ENCODE results near the gene FER.
A peak's percentile ranks its signal among the peaks of the same experiment; 100 is the strongest.
"Not testable (repeated sequence)": the region's sequence is repeated elsewhere in the genome, so short reads cannot be mapped to it uniquely, and the experiment has no call there.

FER gene

DNA sequence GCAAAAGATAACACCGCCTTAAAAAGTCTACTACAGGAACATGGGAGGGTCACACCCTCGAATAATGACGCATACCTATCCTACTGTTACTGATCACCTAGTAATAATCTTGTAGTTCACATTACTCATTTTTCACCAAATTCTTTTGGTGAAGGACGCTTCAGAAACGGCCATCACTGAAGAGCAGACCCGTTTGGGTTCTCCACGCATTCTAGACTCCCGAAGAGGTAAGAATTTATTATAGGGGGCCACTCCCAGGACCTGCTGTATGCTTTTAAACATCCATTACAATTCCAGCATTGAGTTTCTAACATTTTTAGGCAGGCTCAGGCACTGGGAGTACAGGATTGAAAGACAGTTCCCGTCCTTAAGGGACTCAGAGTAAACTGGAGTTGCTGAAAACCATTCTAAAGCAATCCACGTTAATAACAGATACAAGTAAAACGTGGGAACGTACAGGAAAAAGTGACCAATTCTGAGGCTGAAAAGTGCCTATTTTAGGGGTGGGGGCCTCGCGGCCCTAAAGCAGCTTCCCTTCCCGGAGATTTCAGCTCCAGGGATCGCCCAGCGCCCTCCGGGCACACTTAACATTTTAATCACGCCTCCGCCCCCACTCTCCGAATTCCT is at the start of gene FER:
Gene FER, plus strand, starts transcription at position 124 of the 627 bp plus-strand sequence. CDS start 50,286 bp downstream, outside the sequence.
- peak; percentile 44 for DNase-seq (ENCODE audit: low spot score)

DNA sequence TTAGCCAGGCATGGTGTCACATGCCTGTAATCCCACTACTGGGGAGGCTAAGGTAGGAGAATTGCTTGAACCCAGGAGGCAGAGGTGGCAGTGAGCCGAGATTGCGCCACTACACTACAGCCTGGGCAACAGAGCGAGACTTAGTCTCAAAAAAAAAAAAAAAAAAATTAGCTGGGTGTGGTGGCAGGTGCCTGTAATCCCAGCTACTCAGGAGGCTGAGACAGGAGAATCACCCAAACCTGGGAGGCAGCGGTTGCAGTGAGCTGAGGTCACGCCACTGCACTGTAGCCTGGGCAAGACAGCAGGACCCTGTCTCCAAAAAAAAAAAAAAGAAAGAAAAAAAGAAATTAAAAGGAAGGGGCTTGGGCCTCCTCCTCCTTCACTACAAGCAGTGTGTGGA is 47.3 kb upstream of the FER start:
- not testable (repeated sequence) for DNase-seq (ENCODE audit: low spot score)

DNA sequence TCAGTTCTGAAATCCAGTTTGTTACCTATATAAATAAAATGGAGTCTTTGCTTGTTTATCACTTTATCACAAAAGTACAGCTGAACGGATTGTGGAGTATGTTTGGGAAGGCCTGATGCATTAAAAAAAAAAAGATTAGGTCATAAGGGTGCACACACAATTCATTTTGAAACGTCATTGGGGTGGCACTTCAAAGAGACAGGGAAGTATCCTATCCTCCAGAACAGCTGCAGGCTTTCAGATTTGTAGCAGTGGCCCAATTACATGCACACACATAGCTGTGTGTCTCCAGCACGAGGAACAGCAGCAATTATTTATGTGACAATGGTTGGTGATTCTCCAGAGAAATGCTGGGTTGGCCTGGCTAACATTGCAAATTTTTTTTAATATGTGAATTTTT is 46.8 kb upstream of the FER start:
- no peak for DNase-seq (ENCODE audit: low spot score)

DNA sequence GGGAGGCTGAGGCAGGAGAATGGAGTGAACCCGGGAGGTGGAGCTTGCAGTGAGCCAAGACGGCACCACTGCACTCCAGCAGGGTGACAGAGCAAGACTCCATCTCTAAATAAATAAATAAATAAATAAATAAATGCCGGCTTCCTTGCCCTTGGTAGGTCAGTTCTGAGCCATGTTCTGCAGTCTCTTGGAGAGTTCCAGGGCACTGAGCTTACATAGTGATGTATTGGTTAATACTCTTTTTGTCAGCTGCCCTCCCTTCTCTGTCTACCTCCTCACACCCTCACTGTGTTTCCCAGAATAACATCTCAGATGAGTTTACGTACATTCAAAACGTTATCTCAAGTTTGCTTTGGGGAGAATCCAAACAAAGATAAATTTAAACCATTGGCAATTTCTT is 45.2 kb upstream of the FER start:
- DNase-seq (ENCODE audit: low spot score) = no peak

DNA sequence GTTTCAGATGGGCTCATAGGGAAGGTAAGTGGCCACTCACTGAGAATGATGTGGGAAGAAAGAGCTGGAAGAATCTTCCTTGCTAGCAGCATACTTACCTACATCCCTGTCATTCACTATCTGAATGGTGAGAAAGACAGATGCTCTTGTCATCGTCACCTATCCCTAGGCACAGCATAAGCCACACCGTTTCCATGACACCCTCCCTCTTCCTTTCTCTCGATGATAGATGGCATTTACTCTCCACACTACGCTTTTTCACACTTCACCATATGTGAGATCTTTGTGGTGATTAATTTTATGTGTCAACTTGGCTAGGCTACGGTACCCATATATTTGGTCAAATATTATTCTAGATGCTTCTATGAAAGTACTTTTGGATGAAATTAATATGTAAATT is 44.4 kb upstream of the FER start:
- no peak for DNase-seq (ENCODE audit: low spot score)

DNA sequence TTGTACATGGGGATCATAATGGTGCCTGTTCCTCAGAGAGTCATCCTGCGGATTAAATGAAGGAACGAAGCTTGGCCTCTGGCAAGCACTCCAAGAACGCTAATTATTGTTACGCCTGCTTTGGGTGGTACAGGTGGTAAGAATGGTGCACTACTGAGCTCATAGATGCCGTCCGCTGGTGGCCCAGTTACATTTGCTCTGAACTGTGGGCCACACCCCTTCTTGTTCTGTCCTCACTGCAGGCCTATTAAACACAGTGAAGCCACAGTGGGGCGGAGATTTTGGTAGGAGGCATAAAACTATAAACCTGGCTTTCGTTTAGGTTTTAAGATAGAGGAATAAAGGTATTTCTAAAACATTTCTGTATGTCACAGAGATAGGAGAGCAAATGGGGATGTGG is 40.6 kb upstream of the FER start:
- DNase-seq (ENCODE audit: low spot score) = no peak

DNA sequence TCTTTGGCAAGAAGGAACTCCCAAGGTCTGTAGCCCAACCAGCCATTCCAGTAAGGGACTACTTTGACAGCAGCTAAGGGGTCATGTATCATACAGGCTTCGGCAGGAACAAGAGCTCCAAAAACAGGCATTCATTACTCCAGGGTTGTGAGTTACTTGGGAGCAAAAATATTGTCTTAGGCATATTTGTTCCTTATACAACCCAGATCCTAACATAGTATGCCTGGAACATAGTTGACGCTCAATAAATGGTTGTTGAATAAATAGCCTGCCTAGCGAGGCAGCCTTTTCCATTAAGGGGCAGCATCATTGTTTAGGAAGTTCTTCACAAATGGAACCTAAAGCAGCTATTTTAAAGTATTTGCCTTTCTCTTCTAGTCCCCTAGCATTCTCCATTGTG is 35.8 kb upstream of the FER start:
- DNase-seq (ENCODE audit: low spot score) = no peak

DNA sequence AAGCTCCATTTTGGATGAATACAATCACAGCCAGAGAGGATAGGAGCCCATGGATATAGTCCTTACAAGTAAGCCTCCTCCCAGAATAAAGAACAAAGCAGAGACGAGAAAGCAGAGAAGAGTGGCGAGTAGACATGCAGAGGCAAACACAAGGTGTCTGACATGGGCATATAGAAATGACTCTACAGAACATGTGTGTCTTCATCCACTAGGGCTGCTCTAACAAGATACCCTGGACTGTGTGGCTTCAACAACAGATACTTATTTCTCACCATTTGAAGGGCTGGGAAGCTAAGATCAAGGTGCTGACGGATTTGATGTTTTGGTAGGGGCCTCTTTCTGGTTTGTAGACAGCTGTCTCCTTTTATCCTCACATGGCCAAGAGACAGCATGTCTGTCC is 32.3 kb upstream of the FER start:
- DNase-seq (ENCODE audit: low spot score) = no peak

DNA sequence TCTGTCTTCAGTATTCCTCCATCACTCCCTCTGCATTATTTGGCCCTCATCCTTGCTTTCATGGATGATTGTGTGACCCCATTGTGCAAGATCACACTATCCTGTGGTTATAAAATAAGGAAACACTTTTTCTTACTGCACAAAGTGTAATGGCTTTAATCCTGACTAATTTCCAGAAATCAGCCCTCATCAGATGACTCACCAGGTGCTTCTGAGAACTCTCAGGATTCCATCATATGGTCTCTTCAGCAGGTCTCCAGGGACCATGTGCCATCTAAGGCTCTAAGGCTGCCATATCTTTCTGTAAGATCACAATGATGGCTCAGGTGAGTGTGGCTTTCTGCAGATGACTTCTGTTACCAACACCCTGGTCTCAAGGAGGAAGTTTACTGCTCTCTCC is 27.3 kb upstream of the FER start:
- no peak for DNase-seq (ENCODE audit: low spot score)

DNA sequence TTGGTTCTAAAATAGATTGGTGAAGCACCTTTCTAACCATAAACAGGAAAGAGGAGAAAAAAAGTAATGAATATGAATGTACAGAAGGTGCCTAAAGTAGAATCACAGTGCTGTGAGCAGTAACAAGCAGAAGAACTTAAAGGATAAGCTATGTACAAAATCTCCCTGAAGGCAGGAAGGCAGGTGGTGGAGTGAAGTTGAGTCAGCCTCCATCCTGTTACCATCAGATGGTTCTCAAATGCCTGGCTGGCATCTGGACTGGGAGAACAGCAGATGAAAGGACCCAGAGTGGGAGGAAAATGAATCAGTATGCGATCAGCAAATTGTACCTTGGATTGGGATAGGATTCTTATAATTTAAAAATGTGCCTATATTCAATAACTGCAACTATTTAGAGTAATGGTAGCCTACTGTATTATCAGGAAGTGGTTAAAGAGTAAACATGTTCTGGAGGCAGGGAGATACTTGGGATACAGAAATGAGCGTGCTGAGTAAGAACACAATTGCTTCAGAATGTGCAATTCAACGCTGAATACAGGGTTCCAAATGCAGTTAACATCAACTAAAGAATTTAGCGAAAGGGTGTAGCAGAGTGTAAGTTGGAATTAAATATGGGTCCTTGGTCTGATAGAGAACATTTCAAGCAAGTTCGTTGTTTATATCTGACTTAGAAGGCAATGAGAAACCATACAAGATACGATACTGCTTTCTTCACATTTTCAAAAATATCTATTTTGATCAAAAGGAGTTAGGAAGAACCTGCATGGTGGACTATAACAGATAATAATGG is 21.1 kb upstream of the FER start:
- peak; percentile 22 for DNase-seq (ENCODE audit: low spot score)

DNA sequence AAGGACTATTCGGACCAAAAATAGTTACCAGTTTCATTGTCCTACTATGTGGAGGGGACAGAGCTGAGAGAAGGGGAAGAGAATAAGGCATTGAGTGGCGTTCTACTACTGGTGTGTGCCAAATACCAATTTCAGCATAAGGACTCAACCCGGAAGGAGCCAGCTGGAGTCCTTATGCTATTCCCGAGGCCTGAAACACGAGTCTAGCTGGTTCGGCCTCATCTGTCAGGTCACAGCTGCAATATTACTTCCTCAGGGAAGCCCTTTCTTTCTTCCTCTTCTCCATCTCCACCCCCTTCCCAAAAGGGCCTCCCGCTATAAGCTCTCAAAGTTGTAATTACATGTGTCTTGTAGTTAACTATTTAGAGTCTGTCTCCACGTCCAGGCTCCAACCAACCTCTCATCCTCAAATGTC is 20.5 kb upstream of the FER start:
- DNase-seq (ENCODE audit: low spot score) = no peak

DNA sequence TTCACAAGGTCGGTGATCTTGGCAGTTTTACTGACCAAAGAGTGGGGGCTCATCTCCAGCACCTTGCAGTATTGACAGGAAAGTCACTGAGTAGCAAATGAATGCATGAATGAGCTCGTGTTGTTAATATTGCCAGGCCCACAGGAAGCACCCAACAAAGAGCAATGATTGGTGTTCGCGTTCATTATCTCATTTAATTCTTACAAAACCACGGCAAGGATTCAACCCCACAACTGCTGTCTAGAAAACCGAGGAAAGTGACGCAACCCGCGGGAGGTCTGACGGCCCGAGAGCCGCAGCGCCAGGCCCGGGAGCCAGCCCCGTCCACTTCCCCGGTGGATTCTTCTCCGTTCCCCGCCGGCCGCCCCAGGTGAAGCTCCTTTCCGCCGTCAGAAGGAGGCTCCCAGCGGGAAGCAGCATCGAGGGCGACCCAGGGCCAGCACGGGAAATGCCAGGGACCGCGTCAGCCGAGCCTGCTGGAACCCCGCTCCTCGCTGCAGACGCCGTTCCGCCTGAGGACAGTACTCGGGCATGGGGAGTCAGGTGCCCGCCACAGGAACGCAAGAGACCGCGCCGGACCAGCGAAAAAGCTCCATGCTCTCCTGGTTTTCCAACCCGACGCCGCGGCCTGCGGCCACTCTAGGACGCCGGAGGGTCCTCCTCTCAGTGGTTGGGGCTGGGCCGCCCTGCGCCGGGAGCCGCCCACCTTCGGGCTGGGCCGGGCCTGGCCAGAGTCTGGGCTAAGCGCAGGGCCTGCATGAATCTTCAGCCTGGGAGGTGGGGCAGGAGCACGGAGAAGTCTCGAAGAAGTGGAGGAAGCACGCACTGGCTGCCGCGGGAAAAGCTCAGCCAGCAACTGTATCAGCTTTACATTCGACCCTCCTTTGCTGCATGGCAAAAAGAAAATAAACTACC is 19.8 kb upstream of the FER start:
- peak; percentile 69 for DNase-seq (ENCODE audit: low spot score)

DNA sequence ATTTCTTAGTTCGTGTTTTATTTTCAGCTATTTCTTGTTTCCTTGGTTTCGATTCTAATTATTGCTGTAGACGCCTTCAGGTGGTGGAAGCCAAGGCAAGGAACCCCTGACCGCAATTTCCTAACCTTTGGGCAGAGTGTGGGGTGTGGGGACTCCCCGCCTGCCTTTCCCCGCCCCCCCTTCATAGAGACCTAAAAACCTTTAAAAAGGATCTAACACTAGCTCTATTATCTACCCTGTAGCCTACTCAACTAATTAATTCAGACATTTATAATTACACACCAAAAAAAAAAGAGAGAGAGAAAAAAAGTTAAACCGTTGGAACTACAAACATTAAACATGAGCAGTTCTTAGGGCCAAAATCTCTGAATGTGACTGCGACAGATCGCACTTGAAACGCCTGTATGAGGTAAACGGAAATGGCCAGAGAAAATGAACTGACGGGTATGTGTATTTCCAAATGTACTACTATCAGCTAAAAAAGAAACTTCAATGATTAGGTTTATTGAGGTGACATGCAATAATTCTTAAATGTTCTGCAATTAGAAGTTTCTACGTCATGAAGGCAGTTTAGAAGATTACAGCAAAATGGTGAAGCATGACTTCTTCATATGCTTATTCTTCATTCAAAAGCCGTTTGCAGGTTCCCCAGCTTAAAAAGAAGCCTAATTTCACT is 19.0 kb upstream of the FER start:
- DNase-seq (ENCODE audit: low spot score) = no peak

DNA sequence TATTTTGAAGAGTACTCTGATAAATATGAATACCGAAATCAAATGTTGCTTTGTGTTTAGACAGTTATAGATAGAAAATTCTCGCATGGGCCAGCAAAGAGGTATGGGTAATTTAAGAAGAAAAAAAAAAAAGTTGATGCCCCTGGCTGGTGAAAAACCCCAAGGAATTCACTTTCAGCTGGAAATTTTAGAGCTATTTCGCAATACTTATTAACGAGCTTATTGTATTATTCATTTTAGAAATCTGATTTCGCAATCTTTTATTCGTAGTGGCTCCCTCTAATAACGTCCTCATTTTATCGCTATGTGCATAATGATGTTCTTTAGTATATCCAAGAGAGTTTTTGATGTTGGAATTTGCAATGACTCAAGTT is 18.5 kb upstream of the FER start:
- DNase-seq (ENCODE audit: low spot score) = no peak

DNA sequence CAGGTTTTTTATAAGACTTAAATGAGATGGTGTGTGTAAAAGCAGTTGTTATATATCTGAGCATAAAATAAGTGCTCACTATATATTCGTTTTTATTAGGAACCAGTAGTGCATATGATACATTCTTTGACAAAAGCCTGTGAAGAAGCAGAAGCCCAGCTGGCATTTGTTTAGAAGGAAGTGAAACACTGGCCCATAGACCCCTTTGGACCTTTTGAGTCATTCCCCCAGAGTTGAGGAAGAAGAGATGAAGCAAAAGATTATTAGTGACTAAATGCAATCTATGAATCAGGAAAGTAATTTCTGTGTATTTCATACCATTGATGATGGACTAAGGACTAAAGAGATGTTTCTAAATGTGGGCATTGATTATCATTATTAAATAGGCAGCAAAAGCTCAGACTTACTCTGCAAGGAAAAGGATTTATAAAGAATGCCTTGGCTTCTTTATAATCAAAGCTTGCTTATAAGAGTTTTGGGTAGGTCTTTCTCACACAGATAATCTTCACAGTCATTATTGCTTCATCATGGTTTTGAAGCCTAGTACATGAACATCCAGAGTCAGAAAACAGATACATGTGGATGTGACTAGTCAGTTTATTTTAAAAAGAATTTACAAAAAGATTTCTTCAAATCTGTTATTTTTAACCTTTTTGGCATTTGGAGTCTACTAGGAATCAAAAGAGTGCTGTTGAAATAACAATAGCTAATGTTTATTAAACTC is 16.9 kb upstream of the FER start:
- DNase-seq (ENCODE audit: low spot score) = no peak

DNA sequence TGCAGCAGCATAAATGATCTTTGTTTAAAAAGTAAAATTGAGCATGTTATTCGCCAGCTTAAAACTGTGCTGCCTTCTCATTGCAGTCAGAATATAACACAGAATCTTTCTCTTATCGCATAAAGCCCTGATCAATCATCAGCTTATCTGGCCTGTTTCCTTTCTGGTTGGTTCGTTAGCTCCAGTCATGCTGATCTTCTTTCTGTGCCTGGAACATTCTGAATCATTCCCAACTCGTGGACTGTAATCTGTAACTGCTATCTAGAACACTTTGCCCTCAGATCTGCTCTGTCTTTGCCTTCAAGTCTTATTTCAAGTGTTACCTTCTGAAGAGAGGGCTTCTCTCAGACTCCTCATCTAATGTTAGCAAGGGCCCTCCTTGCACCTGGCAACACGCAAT is 11.9 kb upstream of the FER start:
- DNase-seq (ENCODE audit: low spot score) = no peak

DNA sequence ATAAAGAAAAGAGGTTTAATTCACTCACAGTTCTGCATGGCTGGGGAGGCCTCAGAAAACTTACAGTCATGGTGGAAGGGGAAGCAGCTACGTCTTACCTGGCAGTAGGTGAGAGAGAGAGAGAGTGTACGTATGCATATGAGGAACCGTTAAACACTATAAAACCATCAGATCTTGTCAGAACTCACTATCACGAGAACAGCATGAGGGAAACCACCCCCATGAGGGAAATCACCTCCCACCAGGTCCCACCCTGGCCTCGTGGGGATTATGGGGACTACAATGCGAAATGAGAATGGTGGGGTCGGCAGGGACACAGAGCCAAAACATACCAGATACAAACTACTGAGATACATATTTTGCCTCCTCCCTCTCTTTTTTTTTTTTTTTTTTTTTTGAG is 10.8 kb upstream of the FER start:
- DNase-seq (ENCODE audit: low spot score) = no peak

DNA sequence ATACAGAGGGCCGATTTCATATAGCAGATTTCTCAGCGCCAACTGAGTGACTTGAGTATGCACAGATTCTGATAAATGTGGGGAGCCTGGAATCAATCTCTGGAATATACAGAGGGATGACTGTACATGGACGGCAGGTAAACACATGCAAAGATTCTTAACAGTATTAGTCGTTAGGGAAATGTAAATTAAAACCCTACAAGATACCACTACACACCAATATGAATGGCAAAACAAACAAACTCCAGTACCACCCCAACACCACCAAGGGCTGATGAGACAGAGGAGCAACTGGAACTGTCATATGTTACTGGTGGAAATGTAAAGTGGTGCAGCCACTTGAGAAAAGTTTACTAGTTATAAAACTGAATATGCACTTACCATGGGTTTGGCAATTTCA is 8.3 kb upstream of the FER start:
- DNase-seq (ENCODE audit: low spot score) = no peak

DNA sequence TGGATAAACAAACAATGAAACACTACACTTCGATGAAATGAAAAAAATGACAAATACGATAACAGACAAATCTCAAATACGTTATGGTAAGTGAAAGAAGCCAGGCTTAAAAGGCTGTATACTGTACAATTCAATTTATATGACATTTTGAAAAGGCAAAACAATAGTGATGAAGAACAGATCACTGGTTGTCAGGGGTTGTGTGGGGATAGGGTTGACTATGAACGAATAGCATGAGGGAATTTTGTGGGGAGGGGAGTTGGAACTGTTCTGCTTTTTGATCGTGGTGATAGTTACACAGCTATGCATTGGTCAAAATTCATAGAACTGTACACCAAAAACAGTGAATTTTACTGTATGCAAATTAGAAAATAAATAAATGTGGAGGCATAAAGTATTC is 7.8 kb upstream of the FER start:
- no peak for DNase-seq (ENCODE audit: low spot score)

DNA sequence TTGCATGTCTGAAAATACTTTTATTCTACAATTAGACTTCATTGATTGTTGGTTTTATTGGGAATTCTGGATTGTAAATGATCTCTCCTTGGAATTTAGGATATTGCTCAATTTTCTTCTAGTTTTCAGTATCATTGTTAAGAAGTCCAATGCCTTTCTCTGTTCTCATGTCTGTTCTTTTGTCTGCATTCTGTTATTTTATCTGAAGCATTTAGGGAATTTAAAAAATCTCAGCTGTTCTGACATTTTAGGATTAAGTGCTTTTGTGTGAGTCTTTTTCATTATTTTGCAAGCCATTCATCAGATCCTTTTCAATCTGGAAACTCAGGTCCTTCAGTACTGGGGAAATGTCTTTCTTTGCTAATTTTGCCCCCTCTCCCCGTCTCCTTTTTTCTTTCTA is 4.4 kb upstream of the FER start:
- DNase-seq (ENCODE audit: low spot score) = no peak

DNA sequence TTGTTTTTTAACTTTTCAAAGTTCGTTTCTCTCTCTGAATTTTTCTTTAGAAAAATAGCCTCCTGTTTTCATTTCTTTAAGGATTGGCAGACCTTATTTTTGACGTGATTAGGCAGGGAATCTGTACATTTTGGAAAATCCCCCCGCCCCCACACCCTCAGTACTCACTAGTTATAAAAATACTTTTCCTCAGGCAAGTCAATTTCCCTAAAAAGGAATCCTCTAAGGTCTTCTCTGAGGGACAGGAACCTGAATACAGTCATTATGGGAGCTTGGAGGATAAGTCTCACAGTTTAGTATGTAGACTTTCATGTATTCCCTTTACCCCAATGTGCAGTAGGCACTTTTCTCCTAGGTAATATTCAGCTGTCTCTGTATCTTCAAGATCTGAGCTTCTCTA is 3.9 kb upstream of the FER start:
- DNase-seq (ENCODE audit: low spot score) = no peak
